ENCODE data around the gene FCSK.

Gene FCSK

DNA sequence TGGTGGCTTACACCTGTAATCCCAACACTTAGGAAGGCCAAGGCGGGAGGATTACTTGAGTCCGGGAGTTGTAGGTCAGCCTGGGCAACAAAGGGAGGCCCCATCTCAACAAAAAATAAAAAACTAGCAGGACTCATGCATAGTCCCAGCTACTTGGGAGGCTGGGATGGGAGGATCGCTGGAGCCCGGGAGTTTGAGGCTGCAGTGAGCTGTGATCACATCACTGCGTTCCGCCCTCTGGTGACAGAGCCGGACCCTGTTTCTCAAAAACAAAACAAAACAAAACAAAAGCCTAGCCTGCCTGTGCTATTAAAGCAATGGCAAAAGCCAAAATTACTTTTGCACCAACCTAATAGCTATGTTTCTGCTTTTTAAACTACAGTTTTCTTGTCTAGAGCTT lies 1.5 kb downstream of the FCSK start:
- DNase-seq (ENCODE audit: low read depth), result no peak

DNA sequence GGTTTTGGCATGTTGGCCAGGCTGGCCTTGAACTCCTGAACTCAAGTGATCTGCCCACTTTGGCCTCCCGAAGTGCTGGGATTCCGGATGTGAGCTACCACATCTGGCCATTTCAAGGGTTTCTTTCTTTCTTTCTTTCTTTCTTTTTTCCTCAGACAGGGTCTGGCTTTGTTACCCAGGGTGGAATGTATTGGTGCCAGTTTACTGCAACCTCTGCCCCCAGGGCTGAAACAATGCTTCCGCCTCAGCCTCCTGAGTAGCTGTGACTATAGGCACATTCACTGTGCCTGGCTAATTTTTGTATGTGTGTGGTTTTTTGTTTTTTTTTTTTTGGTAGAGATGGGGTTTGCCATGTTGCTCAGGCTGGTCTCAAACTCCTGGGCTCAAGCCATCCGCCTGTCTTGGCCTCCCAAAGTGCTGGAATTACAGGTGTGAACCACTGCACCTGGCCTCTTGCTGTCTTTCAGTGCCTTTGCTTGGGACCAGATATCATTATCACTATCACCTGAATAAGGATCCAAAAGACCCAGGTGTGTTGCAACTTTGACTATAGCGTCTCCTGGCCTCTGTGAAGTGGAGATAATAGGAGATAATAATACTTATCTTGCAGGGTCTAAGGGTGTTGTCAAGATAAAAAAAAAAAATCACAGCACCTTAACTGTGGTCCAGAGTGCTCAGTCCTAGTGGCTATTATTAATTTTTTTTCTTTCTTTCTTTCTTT lies 3.2 kb downstream of the FCSK start:
- no peak for DNase-seq (ENCODE audit: low read depth)

DNA sequence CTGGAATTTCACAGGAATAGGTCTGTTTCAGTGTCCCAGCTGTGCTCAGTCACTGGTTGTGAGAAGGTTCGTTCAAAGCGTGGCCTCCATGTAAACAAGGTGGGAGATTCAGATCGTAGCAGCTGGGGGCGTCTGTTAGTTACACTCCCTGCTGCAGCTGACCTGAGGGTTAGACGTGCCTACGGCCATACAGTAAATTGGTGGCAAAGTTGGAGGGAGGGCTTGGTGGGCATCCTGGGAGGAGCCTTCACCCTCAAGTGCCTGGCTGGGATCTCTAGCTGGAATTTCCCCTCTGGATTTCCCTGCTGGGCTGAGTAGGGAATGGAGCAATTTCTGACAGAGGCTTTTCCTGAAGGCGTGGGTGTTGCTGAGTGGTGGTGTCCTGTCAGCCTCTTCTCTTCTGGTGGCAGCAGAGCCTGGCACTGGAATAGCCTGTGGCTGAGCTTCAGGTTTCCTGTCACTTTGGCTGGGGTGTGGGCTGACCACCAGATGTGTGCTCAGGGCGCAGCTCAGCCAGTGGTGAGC lies 6.4 kb downstream of the FCSK start:
- DNase-seq (ENCODE audit: low read depth), result no peak

DNA sequence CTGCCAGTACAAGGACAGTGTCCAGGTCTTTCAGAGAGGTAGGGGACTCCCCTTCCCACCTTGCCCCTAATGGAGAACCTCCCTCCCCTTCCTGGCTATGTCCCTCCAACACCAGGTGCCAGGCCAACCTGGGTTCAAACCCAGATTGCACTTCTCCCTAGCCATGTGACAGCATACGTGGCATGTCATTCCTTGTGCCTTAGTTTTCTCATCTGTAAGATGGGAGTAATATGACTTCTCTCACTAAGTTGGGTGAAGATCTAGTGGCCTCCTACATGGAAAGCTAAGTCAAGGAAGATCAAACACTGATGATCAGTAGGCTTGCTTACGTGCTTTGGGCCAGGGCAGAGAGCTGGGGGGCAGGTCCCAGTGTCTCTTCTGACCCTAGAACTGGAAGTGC lies 8.8 kb downstream of the FCSK start:
- DNase-seq (ENCODE audit: low read depth), result no peak

DNA sequence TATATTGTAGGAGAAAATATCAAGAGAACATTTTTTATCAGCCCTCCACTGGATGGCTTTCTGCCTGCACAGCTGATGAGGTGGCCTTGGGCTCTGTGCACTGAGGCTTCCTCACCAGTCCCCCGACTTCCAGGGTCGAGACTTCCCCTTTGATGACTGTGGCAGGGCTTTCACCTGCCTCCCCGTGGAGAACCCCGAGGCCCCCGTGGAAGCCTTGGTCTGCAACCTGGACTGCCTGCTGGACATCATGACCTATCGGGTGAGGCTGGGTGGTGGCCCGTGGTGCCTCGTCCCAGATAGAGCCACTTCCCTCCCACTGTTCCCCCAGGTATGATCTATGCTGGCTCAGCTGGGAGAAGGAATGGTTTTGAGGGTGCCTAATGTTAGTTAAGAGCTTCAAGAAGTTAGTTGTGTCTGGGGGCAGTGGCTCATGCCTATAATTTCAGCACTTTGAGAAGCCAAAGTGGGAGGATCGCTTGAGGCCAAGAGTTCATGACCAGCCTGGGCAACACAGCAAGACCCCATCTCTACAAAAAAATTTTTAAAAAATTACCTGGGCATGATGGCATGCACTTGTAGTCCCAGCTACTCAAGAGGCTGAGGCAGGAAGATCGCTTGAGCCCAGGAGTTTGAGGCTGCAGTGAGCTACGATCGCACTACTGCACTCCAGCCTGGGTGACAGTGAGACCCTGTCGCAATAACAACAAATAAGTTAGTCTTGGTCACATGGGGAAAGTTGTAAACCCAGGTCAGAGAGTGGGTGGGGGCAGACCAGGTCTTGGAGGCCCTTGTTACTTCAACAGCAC lies 11.8 kb downstream of the FCSK start:
- no peak for DNase-seq (ENCODE audit: low read depth)

DNA sequence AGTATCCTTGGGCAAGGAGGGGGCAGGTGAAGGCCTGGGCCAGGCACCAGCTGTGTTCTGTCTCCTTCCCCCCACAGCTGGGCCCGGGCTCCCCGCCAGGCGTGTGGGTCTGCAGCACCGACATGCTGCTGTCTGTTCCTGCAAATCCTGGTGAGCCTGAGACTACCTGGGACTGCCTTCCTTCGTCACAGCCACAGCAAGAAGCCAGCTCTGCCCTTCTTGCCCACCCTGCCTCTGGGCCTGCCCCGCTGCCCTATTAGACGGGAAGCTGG lies 12.3 kb downstream of the FCSK start:
- no peak for DNase-seq (ENCODE audit: low read depth)

DNA sequence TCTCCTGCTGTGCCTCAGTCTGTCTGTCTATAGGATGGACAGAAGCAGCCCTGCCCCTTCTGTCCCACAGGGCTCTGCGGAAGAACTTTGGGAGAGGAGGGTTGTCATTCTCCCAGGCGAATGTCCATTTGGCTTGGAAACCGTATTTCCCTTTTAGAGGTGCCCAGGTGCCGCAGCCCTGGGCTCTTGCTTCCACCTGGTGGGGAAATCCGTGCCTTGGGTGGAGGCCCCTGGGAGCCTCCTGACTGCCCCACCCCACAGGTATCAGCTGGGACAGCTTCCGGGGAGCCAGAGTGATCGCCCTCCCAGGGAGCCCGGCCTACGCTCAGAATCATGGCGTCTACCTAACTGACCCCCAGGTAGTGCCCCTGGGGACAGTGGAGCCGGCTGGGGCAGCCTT lies 12.7 kb downstream of the FCSK start:
- no peak for DNase-seq (ENCODE audit: low read depth)

DNA sequence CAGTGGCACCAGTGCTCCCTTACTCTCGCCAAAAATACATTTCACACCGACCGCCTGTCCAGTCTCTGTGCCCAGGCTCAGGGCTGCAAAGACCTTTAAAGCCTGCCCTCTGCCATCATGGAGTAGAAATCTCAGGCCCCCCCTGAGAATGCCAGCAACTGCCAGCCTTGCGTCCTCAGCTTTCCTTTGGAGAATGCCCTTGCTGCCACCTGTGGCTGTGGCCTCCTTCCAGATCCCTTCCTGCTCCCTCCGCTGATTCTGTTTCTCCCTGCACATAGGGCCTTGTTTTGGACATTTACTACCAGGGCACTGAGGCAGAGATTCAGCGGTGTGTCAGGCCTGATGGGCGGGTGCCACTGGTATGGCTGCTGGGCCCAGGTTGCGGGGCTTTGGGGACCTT lies 13.2 kb downstream of the FCSK start:
- DNase-seq (ENCODE audit: low read depth), result no peak

DNA sequence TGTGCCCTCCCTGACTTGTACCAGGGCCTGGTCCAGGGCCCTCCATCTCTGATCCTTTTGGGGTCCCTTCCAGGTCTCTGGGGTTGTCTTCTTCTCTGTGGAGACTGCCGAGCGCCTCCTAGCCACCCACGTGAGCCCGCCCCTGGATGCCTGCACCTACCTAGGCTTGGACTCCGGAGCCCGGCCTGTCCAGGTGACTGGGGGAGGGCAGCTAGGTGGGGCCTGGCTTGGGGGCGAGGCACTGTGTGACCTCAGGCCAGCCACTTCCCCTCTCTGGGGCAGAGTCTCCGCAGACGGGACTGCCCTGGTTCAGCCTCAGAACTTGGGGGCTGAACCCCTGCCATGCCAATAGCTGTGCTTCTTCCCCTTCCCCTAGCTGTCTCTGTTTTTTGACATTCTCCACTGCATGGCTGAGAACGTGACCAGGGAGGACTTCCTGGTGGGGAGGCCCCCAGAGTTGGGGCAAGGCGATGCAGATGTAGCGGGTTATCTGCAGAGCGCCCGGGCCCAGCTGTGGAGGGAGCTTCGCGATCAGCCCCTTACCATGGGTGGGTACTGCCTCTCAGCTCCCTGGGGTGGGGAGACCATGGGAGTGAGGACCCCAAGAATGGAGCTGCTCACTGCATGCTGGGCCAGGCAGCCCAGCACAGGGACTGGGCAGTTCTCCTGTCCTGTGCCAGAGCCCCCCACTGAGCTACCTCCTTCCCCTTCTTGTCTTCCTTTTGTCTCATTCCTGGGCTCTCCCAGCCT lies 14.6 kb downstream of the FCSK start:
- DNase-seq (ENCODE audit: low read depth), result no peak

DNA sequence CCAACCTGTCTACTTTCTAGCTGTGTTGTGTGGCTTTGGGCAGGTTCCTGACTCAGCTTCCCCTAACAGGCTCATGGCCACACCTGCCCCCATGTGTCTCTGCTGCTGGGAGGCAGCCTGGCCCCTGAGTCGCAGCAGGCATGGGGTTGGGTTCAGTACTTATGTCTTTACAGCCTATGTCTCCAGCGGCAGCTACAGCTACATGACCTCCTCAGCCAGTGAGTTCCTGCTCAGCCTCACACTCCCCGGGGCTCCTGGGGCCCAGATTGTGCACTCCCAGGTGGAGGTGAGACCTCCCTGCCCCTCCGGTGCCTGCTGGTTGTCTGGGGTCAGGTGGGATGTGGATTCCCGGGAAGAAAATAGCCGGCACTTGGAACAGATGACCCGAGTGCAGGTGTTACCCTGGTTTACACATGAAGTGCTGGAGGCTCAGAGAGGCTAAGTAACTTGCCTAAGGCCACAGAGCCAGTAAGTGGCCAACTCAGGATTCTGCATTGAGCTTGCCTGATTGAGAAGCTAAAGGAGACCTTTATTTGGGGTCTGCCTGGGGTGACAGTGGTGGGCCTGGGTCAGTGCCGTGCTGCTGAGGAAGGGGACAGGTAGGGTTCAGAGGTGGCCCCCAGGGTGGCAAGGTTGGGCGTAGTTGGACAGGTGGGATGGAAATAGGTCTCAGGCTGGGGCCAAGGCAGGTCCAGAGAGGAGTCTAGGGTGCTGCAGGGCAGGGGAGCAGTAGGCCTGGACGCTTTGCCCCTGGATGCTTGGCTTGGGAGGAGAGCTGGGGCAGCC lies 15.9 kb downstream of the FCSK start:
- no peak for DNase-seq (ENCODE audit: low read depth)

DNA sequence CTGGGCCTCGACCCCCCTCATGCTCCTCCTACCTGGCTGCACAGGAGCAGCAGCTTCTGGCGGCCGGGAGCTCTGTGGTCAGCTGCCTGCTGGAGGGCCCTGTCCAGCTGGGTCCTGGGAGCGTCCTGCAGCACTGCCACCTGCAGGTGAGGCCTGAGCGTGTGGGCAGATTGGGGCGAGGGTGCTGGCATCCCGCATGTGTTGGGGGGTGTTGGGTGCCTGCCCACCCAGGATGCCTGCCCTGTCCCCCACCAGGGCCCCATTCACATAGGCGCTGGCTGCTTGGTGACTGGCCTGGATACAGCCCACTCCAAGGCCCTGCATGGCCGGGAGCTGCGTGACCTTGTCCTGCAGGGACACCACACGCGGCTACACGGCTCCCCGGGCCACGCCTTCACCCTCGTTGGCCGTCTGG lies 16.5 kb downstream of the FCSK start:
- DNase-seq (ENCODE audit: low read depth), result peak; percentile 47

DNA sequence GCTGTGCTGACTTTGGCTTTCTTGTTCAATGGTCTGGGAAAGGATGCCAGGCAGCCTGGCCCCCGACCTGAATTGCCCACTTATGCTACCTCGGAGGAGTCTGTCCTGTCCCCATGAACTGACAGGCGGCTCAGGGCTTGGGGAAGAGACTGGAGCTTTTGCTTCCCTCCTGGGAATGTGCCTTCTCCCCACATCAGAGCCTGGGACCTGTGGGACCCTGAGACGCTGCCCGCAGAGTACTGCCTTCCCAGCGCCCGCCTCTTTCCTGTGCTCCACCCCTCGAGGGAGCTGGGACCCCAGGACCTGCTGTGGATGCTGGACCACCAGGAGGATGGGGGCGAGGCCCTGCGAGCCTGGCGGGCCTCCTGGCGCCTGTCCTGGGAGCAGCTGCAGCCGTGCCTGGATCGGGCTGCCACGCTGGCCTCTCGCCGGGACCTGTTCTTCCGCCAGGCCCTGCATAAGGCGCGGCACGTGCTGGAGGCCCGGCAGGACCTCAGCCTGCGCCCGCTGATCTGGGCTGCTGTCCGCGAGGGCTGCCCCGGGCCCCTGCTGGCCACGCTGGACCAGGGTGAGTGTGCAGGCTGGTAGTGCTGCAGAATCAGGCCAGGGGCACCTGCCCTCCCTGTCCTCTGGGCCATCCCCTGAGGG lies 18.5 kb downstream of the FCSK start:
- no peak for DNase-seq (ENCODE audit: low read depth)

DNA sequence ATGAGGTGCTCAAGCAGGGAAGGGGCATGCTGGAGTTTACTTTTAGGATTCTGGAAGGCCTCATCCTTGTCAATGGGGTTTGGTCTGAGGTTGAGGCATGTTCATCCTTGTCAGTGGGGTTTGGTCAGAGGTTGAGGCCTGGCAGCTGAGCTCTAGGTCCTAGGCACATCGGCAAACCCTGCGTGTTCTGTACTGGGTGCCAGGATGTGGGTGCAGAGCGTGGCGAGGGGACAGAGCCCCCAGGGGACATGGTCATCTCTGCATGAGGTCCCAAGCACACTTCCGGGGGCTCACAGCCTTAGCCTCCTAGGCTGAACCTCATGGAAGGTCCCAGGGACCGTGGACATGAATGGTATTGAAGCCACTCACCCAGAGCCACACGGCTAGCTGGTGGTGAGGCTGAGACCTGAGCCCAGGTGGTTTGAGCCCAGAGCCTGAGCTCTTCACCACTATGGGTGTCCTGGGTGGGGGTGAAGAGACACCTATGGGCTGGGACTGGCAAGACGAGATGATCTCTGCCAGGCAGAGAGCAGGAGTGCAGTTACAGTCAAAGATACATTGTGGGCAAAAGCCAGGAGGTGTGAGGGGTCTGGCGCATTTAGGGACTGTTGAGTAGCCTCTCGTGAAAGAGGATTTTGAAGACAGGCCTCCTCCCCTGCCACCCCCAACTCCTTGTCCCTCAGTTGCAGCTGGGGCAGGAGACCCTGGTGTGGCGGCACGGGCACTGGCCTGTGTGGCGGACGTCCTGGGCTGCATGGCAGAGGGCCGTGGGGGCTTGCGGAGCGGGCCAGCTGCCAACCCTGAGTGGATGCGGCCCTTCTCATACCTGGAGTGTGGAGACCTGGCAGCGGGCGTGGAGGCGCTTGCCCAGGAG lies 19.3 kb downstream of the FCSK start:
- no peak for DNase-seq (ENCODE audit: low read depth)

DNA sequence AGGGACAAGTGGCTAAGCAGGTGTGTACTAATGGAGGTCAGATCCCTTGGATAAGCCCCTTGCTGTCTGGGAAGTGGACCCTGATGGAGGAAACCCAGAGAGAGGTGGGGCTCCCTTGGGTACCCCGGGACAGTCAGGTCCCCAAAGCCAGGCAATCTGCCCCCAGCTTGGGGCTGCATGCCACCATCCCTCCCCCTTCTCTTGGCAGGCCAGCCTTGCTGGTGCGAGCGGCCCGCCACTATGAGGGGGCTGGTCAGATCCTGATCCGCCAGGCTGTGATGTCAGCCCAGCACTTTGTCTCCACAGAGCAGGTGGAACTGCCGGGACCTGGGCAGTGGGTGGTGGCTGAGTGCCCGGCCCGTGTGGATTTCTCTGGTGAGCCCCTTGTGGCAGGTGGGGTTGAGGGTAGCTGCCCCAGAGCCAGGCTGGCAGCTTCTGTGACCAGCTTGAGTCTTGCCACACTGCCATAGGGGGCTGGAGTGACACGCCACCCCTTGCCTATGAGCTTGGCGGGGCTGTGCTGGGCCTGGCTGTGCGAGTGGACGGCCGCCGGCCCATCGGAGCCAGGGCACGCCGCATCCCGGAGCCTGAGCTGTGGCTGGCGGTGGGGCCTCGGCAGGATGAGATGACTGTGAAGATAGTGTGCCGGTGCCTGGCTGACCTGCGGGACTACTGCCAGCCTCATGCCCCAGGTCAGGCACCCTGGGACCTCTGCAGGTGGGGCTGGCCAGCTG lies 20.1 kb downstream of the FCSK start:
- no peak for DNase-seq (ENCODE audit: low read depth)

DNA sequence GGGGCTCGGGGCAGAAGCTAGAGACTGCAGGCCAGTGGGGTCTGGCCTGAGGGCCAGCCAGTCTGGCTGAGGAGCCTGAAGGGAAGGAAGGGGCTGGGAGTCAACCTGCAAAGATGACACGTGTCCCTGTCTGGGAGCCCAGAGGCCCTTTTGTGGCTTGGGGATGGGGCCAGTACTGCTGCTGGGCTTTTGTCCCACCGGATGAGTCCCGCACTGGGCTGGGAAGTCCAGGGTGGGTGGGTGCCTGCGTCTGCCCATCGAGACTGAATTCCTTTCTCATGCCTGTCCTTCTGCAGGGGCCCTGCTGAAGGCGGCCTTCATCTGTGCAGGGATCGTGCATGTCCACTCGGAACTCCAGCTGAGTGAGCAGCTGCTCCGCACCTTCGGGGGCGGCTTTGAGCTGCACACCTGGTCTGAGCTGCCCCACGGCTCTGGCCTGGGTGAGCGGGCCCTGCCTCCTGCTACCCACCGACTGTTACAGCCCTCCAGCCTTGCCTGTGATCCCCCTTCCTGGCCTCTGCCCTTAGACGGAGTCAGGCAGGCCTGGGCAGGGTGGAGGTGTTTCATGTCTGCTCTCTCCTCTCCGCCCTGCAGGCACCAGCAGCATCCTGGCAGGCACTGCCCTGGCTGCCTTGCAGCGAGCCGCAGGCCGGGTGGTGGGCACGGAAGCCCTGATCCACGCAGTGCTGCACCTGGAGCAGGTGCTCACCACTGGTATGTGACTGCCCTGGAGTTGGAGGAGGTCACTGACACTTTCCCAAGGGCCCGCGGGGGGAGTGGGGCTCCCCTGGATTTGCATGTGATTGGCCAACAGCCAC lies 20.9 kb downstream of the FCSK start:
- no peak for DNase-seq (ENCODE audit: low read depth)

DNA sequence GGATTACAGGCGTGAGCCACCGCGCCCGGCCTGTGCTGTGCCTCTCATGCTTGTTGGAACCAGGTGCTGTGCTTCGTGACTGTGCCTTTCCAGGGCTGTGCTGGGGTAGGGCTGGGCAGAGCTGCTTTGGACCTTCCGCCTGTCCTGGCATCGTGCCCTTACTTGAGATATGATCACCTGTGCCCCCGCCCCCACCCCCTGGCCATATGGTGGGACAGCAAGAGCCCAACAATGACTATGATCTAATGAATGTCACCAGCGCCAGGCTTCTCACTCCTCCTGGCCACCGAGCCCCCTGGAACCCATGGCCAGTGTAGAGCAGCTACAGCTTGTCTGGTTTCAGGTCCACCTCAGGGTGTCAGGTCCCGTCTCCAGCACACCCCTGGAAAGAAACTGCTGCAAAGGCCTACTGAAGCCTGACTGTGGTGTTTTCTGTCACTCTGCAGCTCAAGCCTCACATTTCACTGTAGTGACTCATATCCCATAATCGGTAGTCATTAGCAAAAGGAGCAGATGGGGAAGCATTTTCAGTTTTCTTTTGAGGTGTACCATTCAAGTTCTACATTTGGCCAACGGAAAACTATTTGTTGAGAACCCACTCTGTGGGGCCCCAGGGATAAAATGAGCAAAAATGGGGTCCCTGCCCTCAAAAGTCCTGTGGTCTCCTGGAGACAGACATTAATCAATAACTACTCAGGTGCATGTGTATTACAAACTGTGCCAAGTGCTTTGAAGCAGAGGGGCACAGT lies 22.1 kb downstream of the FCSK start:
- peak; percentile 87 for DNase-seq (ENCODE audit: low read depth)

DNA sequence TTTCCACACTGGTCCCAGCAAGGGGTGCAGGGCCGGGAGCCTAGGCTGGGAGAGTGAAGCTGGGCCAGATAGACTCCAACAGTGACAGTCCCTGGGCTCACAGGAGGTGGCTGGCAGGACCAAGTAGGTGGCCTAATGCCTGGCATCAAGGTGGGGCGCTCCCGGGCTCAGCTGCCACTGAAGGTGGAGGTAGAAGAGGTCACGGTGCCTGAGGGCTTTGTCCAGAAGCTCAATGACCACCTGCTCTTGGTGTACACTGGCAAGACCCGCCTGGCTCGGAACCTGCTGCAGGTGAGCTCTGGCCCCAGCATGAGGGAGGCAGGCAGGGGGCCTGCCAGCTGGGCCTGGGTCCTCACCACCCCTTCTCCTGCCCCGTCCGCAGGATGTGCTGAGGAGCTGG lies 23.8 kb downstream of the FCSK start:
- no peak for DNase-seq (ENCODE audit: low read depth)

DNA sequence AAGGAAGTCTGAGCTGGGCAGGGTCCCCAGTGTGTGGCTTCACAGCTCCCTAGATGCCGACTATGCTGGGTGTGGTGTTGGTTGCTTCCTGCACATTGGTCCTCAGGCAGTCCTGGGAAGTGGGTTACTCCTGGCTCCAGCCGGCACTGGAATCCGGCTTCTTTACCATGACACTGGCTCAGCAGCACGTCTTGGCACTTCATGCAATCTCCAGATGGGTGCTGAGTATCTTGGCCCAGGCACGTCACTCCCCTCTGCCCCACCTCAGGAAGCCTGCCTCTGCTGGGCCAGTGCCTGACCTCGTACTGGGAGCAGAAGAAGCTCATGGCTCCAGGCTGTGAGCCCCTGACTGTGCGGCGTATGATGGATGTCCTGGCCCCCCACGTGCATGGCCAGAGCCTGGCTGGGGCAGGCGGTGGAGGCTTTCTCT lies 24.5 kb downstream of the FCSK start:
- DNase-seq (ENCODE audit: low read depth), result no peak

All from ELR (cell line).